Measurements from ENCODE around the gene ASCL2.
"Not testable (repeated sequence)": the region's sequence is repeated elsewhere in the genome, so short reads cannot be mapped to it uniquely, and the experiment has no call there.

The ASCL2 gene

DNA sequence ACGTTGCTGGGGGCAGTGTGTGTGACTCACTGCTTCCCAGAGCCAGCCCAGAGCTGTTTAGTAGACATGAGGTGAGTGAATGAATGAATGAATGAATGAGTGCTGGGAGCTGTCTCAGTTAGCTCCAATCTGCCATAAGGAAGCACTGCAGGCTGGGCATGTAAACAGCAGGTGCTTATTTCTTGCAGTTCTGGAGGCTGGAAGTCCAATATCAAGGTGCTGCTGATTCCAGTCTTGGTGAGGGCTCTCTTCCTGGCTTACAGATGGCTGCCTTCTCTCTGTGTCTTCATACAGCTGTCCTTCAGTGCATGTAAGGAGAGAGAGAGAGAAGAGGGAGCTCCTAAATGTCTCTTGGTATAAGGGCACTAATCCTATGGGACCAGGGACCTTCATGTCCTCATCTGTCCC lies 27.2 kb upstream of the ASCL2 start:
- no peak for DNase-seq (ENCODE audit: low read depth)

- DNase-seq (ENCODE audit: low read depth): no peak
Observed at GRCh38 chr11:2296913-2297622, 26.7 kb upstream of the ASCL2 start.

DNA sequence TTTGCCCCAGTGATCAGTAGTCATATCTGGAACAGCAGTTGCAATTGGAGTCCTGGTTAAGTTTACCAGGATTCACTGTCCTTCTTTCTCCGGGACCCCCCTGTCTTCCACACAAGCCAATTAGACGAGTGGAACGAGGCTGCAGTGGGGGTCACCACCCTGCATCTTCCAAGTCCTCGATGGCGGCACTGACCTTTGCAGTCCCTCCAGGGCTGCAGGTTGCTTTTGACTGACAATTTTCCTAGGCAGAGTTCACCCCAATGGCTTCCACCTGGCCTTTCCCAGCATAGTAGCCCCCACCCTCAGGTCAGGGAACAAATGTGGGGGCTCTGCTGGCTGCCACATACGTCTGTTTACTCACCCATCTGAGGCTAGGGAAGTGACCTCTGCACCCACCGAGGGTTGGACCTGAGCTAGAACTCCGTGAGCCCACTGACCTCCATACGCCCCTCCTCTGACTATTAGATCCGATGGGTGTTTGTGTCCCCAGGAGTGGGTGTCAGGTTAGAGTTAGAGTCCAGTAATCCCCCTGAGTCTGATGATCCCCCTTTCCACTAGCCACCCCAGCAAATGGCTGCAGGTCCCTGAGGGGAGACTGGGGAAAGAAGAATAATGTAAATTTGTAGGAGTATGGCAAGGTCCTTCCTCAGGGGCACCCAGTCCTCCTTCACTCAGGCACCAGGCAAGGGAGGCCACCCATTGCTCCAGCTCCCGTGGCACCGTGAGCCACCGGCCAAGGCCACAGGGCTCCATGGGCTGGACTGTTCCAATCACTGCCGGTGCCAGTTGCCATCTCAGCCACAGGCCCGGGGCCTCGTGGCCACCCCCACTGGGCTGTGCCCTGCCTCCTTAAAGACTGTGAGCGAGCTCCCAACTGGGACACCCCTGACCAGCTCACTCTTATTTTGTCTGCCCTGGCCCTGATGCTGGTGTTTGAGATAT lies 25.9 kb upstream of the ASCL2 start:
- DNase-seq (ENCODE audit: low read depth): no peak

DNA sequence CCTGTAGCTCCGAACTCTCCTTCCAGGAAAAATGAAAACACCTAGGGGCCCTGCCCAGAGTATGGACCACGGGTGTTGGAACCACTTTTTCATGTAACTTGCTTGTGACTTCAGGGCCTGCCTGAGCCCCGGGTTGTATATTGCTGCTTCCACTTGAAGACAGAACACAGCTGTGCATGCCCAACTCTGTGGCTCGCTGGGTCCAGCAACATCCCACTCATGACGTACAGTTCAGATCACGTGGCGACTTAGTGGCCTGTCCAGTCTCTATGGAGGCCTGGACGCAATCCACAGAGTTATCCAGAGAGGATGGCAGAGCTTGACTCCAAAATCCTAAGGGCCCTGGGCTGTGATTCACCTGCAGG lies 24.5 kb upstream of the ASCL2 start:
- no peak for DNase-seq (ENCODE audit: low read depth)

GRCh38 chr11:2293984-2294925 lies 23.9 kb upstream of the ASCL2 start:
- no peak for DNase-seq (ENCODE audit: low read depth)

DNA sequence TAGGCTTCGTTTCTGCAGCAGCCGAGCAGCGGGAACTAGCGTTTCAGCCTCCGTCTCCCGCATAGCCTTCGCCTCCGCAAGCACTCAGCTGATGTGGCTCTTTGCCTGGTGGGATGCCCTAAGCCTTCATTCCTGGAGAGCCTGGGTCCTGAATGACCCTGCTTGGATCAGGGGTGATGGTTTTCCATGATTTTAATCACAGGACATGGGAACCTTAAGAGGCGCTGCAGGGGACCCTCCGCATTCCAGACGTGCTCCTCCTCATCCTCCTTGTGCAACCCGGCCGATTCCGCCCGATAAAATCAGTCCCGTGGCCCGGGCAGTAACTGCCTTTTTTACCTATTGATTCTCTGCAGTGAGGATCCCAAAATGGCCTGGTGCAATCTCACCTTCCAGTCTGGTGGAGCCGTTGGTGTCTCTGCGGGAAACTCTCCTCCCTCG lies 23.2 kb upstream of the ASCL2 start:
- DNase-seq (ENCODE audit: low read depth): no peak

DNA sequence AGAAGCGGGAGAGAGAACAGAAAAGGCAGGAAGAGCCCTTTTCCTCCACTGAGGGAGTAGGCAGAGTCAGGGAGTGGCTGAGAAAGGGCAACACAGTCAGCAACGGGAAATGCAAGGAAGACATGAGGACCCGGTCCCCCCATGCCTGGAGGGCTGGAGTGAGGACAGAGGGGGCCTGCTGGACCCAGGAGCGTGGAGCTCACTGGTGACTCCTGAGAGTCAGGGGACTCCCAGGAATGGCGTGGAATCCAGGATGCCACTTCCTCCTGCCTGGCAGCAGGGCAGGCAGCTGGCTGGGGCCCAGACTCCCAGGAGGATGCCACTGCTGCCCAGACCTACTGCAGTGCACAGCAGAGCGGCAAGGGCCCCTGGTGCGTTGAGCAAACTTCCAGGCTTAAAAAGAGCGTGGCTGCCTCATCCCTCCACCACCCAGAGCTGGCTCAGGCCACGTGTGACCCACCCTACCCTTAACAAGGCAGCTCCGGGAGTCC lies 20.0 kb upstream of the ASCL2 start:
- DNase-seq (ENCODE audit: low read depth): no peak

DNA sequence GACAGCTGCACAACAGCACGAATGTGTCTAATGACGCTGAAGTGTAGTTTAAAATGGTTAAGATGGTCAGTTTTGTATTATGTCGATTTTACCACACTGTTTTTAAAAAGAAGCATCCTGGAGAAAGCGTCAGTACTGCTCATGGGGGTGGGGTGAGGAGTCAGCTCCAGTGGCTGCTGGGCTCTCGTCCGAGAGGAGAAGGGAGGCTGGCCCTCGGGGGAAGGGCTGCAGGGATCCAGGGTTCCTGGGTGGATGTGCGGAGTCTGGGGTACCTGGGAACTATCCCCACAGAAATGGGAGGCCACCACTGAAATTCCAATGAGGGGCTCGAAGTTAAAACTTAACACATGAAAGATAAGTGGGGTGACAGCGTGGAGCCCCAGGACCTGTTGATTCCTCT lies 19.5 kb upstream of the ASCL2 start:
- no peak for DNase-seq (ENCODE audit: low read depth)

- no peak for DNase-seq (ENCODE audit: low read depth)
Observed at GRCh38 chr11:2289350-2289749, 19.0 kb upstream of the ASCL2 start.

DNA sequence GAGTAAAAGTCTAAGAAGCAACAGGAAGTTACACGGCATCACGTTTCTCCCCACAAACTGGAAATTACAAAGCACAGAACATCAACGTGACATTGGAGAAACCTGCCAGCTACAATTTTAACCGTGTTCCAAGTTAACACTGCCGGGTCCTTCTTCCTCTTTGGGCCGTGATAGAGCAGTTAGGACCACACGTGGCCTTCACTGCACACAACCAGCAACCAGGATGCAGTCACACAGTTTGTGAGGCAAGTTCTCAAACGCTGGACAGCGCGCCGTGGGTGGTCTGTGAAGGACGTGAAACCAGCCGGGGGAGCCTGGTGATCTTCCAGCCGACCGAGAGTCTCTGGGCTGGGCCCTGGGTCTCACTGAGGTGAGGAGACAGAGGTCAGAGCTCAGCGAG lies 16.7 kb upstream of the ASCL2 start:
- no peak for DNase-seq (ENCODE audit: low read depth)

DNA sequence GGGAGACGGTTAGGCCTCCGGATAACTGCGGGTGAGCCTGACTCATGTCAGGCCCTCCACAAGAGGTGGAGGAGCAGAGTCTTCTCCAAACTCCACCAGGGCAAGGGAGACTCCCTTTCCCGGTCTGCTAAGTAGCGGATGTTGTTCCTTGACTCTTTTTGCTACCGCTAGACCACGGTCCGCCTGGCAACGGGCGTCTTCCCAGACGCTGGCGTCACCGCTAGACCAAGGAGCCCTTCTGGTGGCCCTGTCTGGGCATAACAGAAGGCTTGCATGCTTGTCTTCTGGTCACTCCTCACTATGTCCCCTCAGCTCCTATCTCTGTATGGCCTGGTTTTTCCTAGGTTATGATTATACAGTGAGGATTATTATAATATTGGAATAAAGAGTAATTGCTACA lies 16.0 kb upstream of the ASCL2 start:
- DNase-seq (ENCODE audit: low read depth): not testable (repeated sequence)

- no peak for DNase-seq (ENCODE audit: low read depth)
Observed at GRCh38 chr11:2280208-2280607, 9.8 kb upstream of the ASCL2 start.

GRCh38 chr11:2277933-2278523 lies 7.6 kb upstream of the ASCL2 start:
- no peak for DNase-seq (ENCODE audit: low read depth)

GRCh38 chr11:2277008-2277346 lies 6.6 kb upstream of the ASCL2 start:
- DNase-seq (ENCODE audit: low read depth): no peak

GRCh38 chr11:2276280-2277007 lies 6.1 kb upstream of the ASCL2 start:
- no peak for DNase-seq (ENCODE audit: low read depth)

GRCh38 chr11:2275334-2276279 lies 5.2 kb upstream of the ASCL2 start:
- no peak for DNase-seq (ENCODE audit: low read depth)

GRCh38 chr11:2273771-2274170 lies 3.4 kb upstream of the ASCL2 start:
- DNase-seq (ENCODE audit: low read depth): no peak

DNA sequence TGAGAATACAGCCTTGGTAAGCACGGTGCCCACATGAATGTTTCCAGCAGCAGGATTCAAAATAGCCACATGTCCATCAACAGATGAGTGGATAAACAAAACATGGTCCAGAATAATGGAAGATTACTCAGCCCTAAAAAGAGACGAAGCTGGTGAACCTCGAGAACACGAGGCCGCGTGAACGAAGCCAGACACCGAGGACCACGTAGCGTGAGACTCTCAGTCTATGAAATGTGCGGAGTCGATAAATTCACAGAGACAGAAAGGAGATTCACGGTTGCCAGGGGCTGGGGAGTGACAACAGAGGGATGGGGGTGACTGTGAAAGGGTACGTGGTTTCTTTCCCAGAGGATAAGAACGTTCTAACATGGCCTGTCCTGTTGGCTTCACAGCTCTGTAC lies 2.9 kb upstream of the ASCL2 start:
- no peak for DNase-seq (ENCODE audit: low read depth)

DNA sequence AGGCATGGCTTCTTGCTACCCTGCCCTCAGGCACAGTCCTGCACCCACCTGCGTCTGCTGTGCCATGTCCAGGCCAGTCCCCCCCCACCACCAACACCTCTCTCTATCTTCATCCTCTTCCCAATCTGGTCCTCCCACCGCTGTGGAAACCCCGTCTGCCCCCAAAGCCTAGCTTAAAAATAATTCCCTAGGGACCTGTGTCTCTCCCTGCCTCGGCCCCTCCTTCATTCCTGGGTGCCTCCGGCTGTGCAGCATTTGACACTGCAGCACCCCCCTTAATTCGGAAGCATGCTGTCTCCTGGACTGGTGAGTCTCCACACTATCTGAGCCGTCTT lies 2.5 kb upstream of the ASCL2 start:
- DNase-seq (ENCODE audit: low read depth): no peak

Measured in stimulated activated CD8-positive, alpha-beta memory T cell treated with anti-CD3 and anti-CD28 coated beads, Interleukin-7, amount 100 ng/mL, for 24 hours (primary cell).